Osteoblast (primary cell): ENCODE results near the gene LDHA. TPM values are rescaled to one million over a fixed set of nuclear protein-coding genes. Genes with fewer than 3 reads are reported as not detected.

Experiments
- DNase-seq: peaks from one replicate; pipeline ENCODE4 v3.0.0; 2011; ENCODE audit warnings: low spot score, mixed read lengths; ENCODE audit not compliant: insufficient read length; ENCODE audit errors: missing footprints
- H2AFZ ChIP-seq: 2 replicates; pipeline ENCODE4 v1.6.0; 2011; ENCODE audit warnings: mild to moderate bottlenecking, low read length
- H3K27ac ChIP-seq: 2 replicates; pipeline ENCODE4 v1.5.1; 2011; ENCODE audit warnings: mild to moderate bottlenecking, low read depth, low read length, moderate library complexity
- H3K27me3 ChIP-seq: 2 replicates; pipeline ENCODE4 v1.6.0; 2012; ENCODE audit warnings: mild to moderate bottlenecking, control low read depth, inconsistent platforms, low read length, moderate library complexity; ENCODE audit not compliant: insufficient read depth
- H3K36me3 ChIP-seq: 2 replicates; pipeline ENCODE4 v1.5.1; 2011; ENCODE audit warnings: mild to moderate bottlenecking, low read length, control low read depth, moderate library complexity; ENCODE audit not compliant: insufficient read depth
- H3K4me1 ChIP-seq: 2 replicates; pipeline ENCODE4 v1.5.1; 2011; ENCODE audit warnings: mild to moderate bottlenecking, low read length, control low read depth, moderate library complexity; ENCODE audit not compliant: insufficient read depth
- H3K4me2 ChIP-seq: 2 replicates; pipeline ENCODE4 v1.6.0; 2011; ENCODE audit warnings: mild to moderate bottlenecking, low read length; ENCODE audit not compliant: insufficient read depth
- H3K4me3 ChIP-seq: fragments of 200-600 bp; sonication (generic); 3 replicates; pipeline ENCODE4 v1.5.1; 2012; ENCODE audit warnings: mild to moderate bottlenecking, low read length, inconsistent platforms; ENCODE audit not compliant: insufficient read depth
- H3K79me2 ChIP-seq: 2 replicates; pipeline ENCODE4 v1.6.0; 2012; ENCODE audit warnings: mild to moderate bottlenecking, low read length, control low read depth, inconsistent platforms; ENCODE audit not compliant: insufficient read depth
- H3K9me3 ChIP-seq: 2 replicates; pipeline ENCODE4 v1.5.1; 2011; ENCODE audit warnings: low read depth, low read length, control low read depth
- H4K20me1 ChIP-seq: 2 replicates; pipeline ENCODE4 v1.6.0; 2012; ENCODE audit warnings: mild to moderate bottlenecking, low read length, control low read depth; ENCODE audit not compliant: insufficient read depth
- CTCF ChIP-seq: IDR thresholded peaks from 2 replicates; pipeline ENCODE4 v1.5.1; 2011; ENCODE audit warnings: mild to moderate bottlenecking, low read depth, low read length, moderate library complexity; ENCODE audit errors: extremely low read depth
- total RNA-seq: library from RNA; depleted of rRNA; stranded (reverse); fragments of >200 nt; gene quantifications from 2 replicates; pipeline ENCODE4 v1.2.3, GENCODE V29; 2012

The LDHA gene
- total RNA-seq, 1 donor, result 798 TPM

- no peak for TF ChIP-seq CTCF
- Histone ChIP-seq H3K27me3 (no peaks in the 10 kb centered on the region), H4K20me1 (no peaks in the 10 kb centered on the region), H3K9me3 (no peaks in the 10 kb centered on the region), H3K36me3 (peaks cover 82% of the 10 kb centered on the region), H2AFZ (no peak overlapping the region), H3K4me3 (no peak overlapping the region), H3K4me1 (no peaks in the 10 kb centered on the region), H3K4me2 (no peak overlapping the region), H3K27ac (no peak overlapping the region), H3K79me2 (no peaks in the 10 kb centered on the region)
- DNase-seq, result no peak
Measured at GRCh38 chr11:18361154-18361553, 33.2 kb upstream of the LDHA start.

GRCh38 chr11:18364495-18365073, 29.8 kb upstream of the LDHA start:
- Histone ChIP-seq H3K4me1 (peaks cover 10% of the 10 kb centered on the region), H2AFZ (no peak overlapping the region), H3K27me3 (no peaks in the 10 kb centered on the region), H3K4me3 (no peak overlapping the region), H3K4me2 (no peak overlapping the region), H3K9me3 (no peaks in the 10 kb centered on the region), H3K36me3 (peaks cover 63% of the 10 kb centered on the region), H4K20me1 (no peaks in the 10 kb centered on the region), H3K27ac (no peak overlapping the region), H3K79me2 (no peaks in the 10 kb centered on the region)
- no peak for TF ChIP-seq CTCF
- DNase-seq, result no peak

- no peaks in the 10 kb centered on the region for H3K9me3 ChIP-seq
- no peaks in the 10 kb centered on the region for H3K27me3 ChIP-seq
- H3K4me3 ChIP-seq, result no peak overlapping the region
- peaks cover 10% of the 10 kb centered on the region for H3K4me1 ChIP-seq
- no peak overlapping the region for H3K4me2 ChIP-seq
- no peak for TF ChIP-seq CTCF
- no peak for DNase-seq
- no peak overlapping the region for H3K27ac ChIP-seq
- peaks cover 55% of the 10 kb centered on the region for H3K36me3 ChIP-seq
- no peak overlapping the region for H2AFZ ChIP-seq
- H3K79me2 ChIP-seq, result no peaks in the 10 kb centered on the region
- no peaks in the 10 kb centered on the region for H4K20me1 ChIP-seq
Measured at GRCh38 chr11:18365741-18366140, 28.6 kb upstream of the LDHA start.

- Histone ChIP-seq H3K4me3 (no peak overlapping the region), H3K27ac (no peak overlapping the region), H3K79me2 (no peaks in the 10 kb centered on the region), H3K4me2 (no peak overlapping the region), H3K36me3 (peaks cover 51% of the 10 kb centered on the region), H3K4me1 (peaks cover 10% of the 10 kb centered on the region), H3K27me3 (no peaks in the 10 kb centered on the region), H3K9me3 (no peaks in the 10 kb centered on the region), H2AFZ (no peak overlapping the region), H4K20me1 (no peaks in the 10 kb centered on the region)
- TF ChIP-seq CTCF, result no peak
- no peak for DNase-seq
Measured at GRCh38 chr11:18366286-18366685, 28.1 kb upstream of the LDHA start.
